H1 (cell line): Measurements from ENCODE around the gene RAD51B. TPM values are rescaled to one million over a fixed set of nuclear protein-coding genes. Genes with fewer than 3 reads are reported as not detected.

Experiments used
- CTCF ChIA-PET: fragments of 300-600 bp; sonication (Branson Sonifier 250); formaldehyde crosslinking; loops from one replicate; lab custom pipeline; 2021; ENCODE audit not compliant: partially characterized antibody; lab: Charles Lee
- POLR2A ChIA-PET: fragments of 300-600 bp; sonication (Branson Sonifier 250); formaldehyde crosslinking; loops from one replicate; lab custom pipeline; 2021; ENCODE audit warnings: inconsistent platforms; ENCODE audit not compliant: partially characterized antibody; lab: Charles Lee
- DNase-seq, 2 experiments: peaks; one replicate each; pipeline versions ENCODE4 v3.0.0 to v3.0.0-alpha.2; 2010 to 2022; ENCODE audit warnings: low spot score in 2 of 2, low read depth in 1 of 2, mixed read lengths in 1 of 2
- FAIRE-seq: peaks from 2 replicates; lab custom pipeline; 2011; peaks lifted over from hg19 to GRCh38; lab: Jason Lieb, UNC
- H2AFZ ChIP-seq: 2 replicates; pipeline ENCODE4 v1.8.1; 2012; ENCODE audit warnings: low read length, inconsistent platforms
- H2AK5ac ChIP-seq: 2 replicates; pipeline ENCODE4 v1.6.1; 2013; ENCODE audit warnings: low read depth, low read length
- H2BK120ac ChIP-seq: replicated peaks from 2 replicates; pipeline ENCODE3; 2013; ENCODE audit warnings: low read depth, low read length, inconsistent platforms
- H2BK12ac ChIP-seq: 2 replicates; pipeline ENCODE4 v1.6.1; 2013; ENCODE audit warnings: low read depth, low read length
- H2BK15ac ChIP-seq: 2 replicates; pipeline ENCODE4 v1.6.1; 2013; ENCODE audit warnings: low read length
- H2BK20ac ChIP-seq: 2 replicates; pipeline ENCODE4 v1.6.1; 2013; ENCODE audit warnings: low read length
- H2BK5ac ChIP-seq: 2 replicates; pipeline ENCODE4 v1.6.1; 2013; ENCODE audit warnings: low read depth, low read length
- H3K14ac ChIP-seq: 2 replicates; pipeline ENCODE4 v1.6.1; 2013; ENCODE audit warnings: inconsistent platforms; ENCODE audit not compliant: insufficient read length
- H3K18ac ChIP-seq: 2 replicates; pipeline ENCODE4 v1.6.1; 2013; ENCODE audit warnings: low read length; ENCODE audit errors: extremely low read depth
- H3K23ac ChIP-seq: 2 replicates; pipeline ENCODE4 v1.6.1; 2013; ENCODE audit warnings: inconsistent platforms; ENCODE audit not compliant: insufficient read length
- H3K23me2 ChIP-seq: 2 replicates; pipeline ENCODE4 v1.6.1; 2013; ENCODE audit warnings: low read depth, low read length
- H3K27ac ChIP-seq: 2 replicates; pipeline ENCODE4 v1.6.1; 2011; ENCODE audit warnings: low read depth, low read length, inconsistent platforms
- H3K27me3 ChIP-seq, 4 experiments: replicated peaks in 1 of 4; 1 replicate in 1 of 4; 2 replicates in 3 of 4; pipeline versions ENCODE4 v1.6.1 to v1.8.1; 2011 to 2013; ENCODE audit warnings: low read length in 3 of 4, mild to moderate bottlenecking in 3 of 4, inconsistent platforms in 2 of 4, mixed read lengths in 2 of 4, moderate library complexity in 1 of 4; ENCODE audit not compliant: control insufficient read depth in 3 of 4, insufficient read depth in 3 of 4; ENCODE audit errors: extremely low read depth in 1 of 4
- H3K36me3 ChIP-seq, 4 experiments: 2 replicates each; pipeline versions ENCODE4 v1.6.1 to v1.8.1; 2011 to 2013; ENCODE audit warnings: mild to moderate bottlenecking in 4 of 4, low read length in 3 of 4, moderate library complexity in 2 of 4, control low read depth in 1 of 4, inconsistent platforms in 1 of 4; ENCODE audit not compliant: insufficient read depth in 4 of 4, control insufficient read depth in 2 of 4
- H3K4ac ChIP-seq: replicated peaks from 2 replicates; pipeline ENCODE3; 2013; ENCODE audit warnings: low read length, low read depth, mixed read lengths, inconsistent platforms; ENCODE audit not compliant: insufficient read length
- H3K4me1 ChIP-seq, 4 experiments: replicated peaks in 1 of 4; 1 replicate in 1 of 4; 2 replicates in 3 of 4; pipeline versions ENCODE4 v1.6.1 to v1.8.1; 2011 to 2013; ENCODE audit warnings: low read length in 3 of 4, inconsistent platforms in 2 of 4, mixed read lengths in 1 of 4; ENCODE audit not compliant: insufficient read depth in 4 of 4, control insufficient read depth in 3 of 4
- H3K4me2 ChIP-seq, 2 experiments: 2 replicates each; pipeline versions ENCODE4 v1.6.1 to v1.8.1; 2011 to 2013; ENCODE audit warnings: low read depth in 2 of 2, low read length in 2 of 2, control low read depth in 1 of 2, inconsistent platforms in 1 of 2, mild to moderate bottlenecking in 1 of 2; ENCODE audit not compliant: insufficient read depth in 1 of 2
- H3K4me3 ChIP-seq, 4 experiments: fragments of 200-600, 300-600 bp in 1 of 4; sonication (generic), shearing (Covaris generic), sonication (Bioruptor Twin) in 1 of 4; 2 replicates each; pipeline versions ENCODE4 v1.5.1 to v1.8.1; 2011 to 2016; ENCODE audit warnings: low read length in 4 of 4, low read depth in 3 of 4, control low read depth in 2 of 4, inconsistent platforms in 2 of 4, mild to moderate bottlenecking in 2 of 4, mixed read lengths in 1 of 4, moderate library complexity in 1 of 4; ENCODE audit not compliant: insufficient read depth in 2 of 4; ENCODE audit errors: extremely low read depth in 1 of 4
- H3K56ac ChIP-seq: replicated peaks from 2 replicates; pipeline ENCODE3; 2013; ENCODE audit warnings: low read depth, mild to moderate bottlenecking, mixed read lengths, low read length, inconsistent platforms; ENCODE audit not compliant: insufficient read length
- H3K79me1 ChIP-seq: 2 replicates; pipeline ENCODE4 v1.6.1; 2013; ENCODE audit warnings: low read depth, low read length, control low read depth
- H3K79me2 ChIP-seq, 2 experiments: 2 replicates each; pipeline versions ENCODE4 v1.6.1 to v1.8.1; 2012 to 2013; ENCODE audit warnings: low read length in 2 of 2, mild to moderate bottlenecking in 2 of 2, inconsistent platforms in 1 of 2; ENCODE audit not compliant: insufficient read depth in 2 of 2, control insufficient read depth in 1 of 2
- H3K9ac ChIP-seq, 4 experiments: replicated peaks in 1 of 4; 1 replicate in 1 of 4; 2 replicates in 3 of 4; pipeline versions ENCODE4 v1.6.1 to v1.8.1; 2011 to 2013; ENCODE audit warnings: low read depth in 3 of 4, low read length in 3 of 4, control low read depth in 2 of 4, mild to moderate bottlenecking in 2 of 4, moderate library complexity in 2 of 4, inconsistent platforms in 1 of 4; ENCODE audit errors: extremely low read depth in 1 of 4
- H3K9me3 ChIP-seq, 2 experiments: 2 replicates each; pipeline versions ENCODE4 v1.6.1 to v1.8.1; 2012 to 2013; ENCODE audit warnings: mild to moderate bottlenecking in 2 of 2, moderate library complexity in 2 of 2, control low read depth in 1 of 2, inconsistent platforms in 1 of 2, low read depth in 1 of 2, low read length in 1 of 2, mixed read lengths in 1 of 2; ENCODE audit not compliant: insufficient read depth in 2 of 2
- H4K20me1 ChIP-seq, 2 experiments: replicated peaks in 1 of 2; 2 replicates each; pipeline versions ENCODE3 to v1.8.1; 2011 to 2013; ENCODE audit warnings: inconsistent platforms in 2 of 2, low read length in 2 of 2, mild to moderate bottlenecking in 1 of 2; ENCODE audit not compliant: insufficient read depth in 2 of 2, control insufficient read depth in 1 of 2
- H4K5ac ChIP-seq: 2 replicates; pipeline ENCODE4 v1.6.1; 2013; ENCODE audit warnings: low read length, low read depth, mixed read lengths, inconsistent platforms; ENCODE audit not compliant: insufficient read length
- H4K8ac ChIP-seq: 2 replicates; pipeline ENCODE4 v1.8.0; 2013; ENCODE audit warnings: mild to moderate bottlenecking, moderate library complexity, low read length, inconsistent platforms; ENCODE audit not compliant: insufficient read depth; ENCODE audit errors: extremely low read depth
- H4K91ac ChIP-seq: replicated peaks from 2 replicates; pipeline ENCODE3; 2013; ENCODE audit warnings: low read length, mixed read lengths, inconsistent platforms; ENCODE audit not compliant: insufficient read length
- EGR1 ChIP-seq: IDR thresholded peaks from 2 replicates; pipeline ENCODE4 v1.6.1; 2011; ENCODE audit warnings: low read depth, low read length, borderline replicate concordance
- POLR2AphosphoS5 ChIP-seq: IDR thresholded peaks from 2 replicates; pipeline ENCODE4 v1.6.1; 2011; ENCODE audit warnings: low read depth, low read length
- TEAD4 ChIP-seq: IDR thresholded peaks from 2 replicates; pipeline ENCODE4 v1.6.1; 2012; ENCODE audit warnings: low read depth, low read length, inconsistent platforms, mixed read lengths
- WGBS, 2 experiments: shearing (Covaris generic) in 1 of 2; methylation state at CpG; one replicate each; pipeline versions ENCODE4 v1.1.6 to v1.1.7; 2013 to 2015; ENCODE audit warnings: low lambda C conversion rate in 2 of 2, mixed read lengths in 2 of 2, inconsistent platforms in 1 of 2, low coverage in 1 of 2, missing lambda C conversion rate in 1 of 2; ENCODE audit not compliant: insufficient replicate concordance in 2 of 2, insufficient coverage in 1 of 2, insufficient read length in 1 of 2; ENCODE audit errors: extremely low coverage in 1 of 2, missing lambda C conversion rate in 1 of 2; 5-methylcytosine and 5-hydroxymethylcytosine counted together
- polyA plus RNA-seq, 7 experiments: library from polyadenylated mRNA; depleted of rRNA in 3 of 7; stranded (reverse) in 5 of 7; unstranded in 2 of 7; fragments of >200 nt in 5 of 7; fragments of 200-250 nt in 2 of 7; gene quantifications; 1 replicate in 5 of 7; 2 replicates in 1 of 7; 4 replicates in 1 of 7; pipeline versions ENCODE4 v1.2.1 to v1.2.3, GENCODE V29; 2011 to 2013; ENCODE audit warnings: missing spikeins in 2 of 7, mixed read lengths in 2 of 7
- total RNA-seq: library from RNA; stranded (reverse); fragmentation: NEBNext Ultra II Directional; extraction: Animal tissue kit (Norgen Biotek cat#: 25700); gene quantifications from 2 replicates; pipeline ENCODE4 v1.2.1, GENCODE V29; 2021

RAD51B gene
- total and polyA plus RNA-seq, 2 of the 8 experiments (the other 6 are each of a cell fraction or from before 2014, with no cell fraction given), result 3.9 to 14.9 TPM

- CTCF ChIA-PET, result interaction anchor here (1.0 kb wide), 1 partner anchor 31 kb away, joined by 3 read pairs; no protein-coding TSS in a partner anchor
- Histone ChIP-seq H4K5ac (no peak overlapping the region), H3K9ac (no peak overlapping the region), H3K27me3 (no peaks in the 10 kb centered on the region), H3K23me2 (no peaks in the 10 kb centered on the region), H4K20me1 (no peaks in the 10 kb centered on the region), H2BK120ac (no peak overlapping the region), H2BK12ac (no peak overlapping the region), H4K91ac (no peak overlapping the region), H3K23ac (no peak overlapping the region), H3K4me3 (no peak overlapping the region), H2BK5ac (no peak overlapping the region), H3K79me2 (no peaks in the 10 kb centered on the region), H3K4ac (no peak overlapping the region), H3K36me3 (no peaks in the 10 kb centered on the region), H3K18ac (no peak overlapping the region), H3K27ac (no peak overlapping the region), H2BK15ac (no peak overlapping the region; the same call in 1 of the 2 replicates), H3K4me1 (0 out of 7 replicates have a peak, but pooled peaks cover 0 to 2% (median 0%) of the 10 kb centered on the region in 4 experiments), H3K14ac (no peak overlapping the region), H4K8ac (no peak overlapping the region), H2AK5ac (no peak overlapping the region), H3K4me2 (no peak overlapping the region), H3K79me1 (no peaks in the 10 kb centered on the region), H3K56ac (no peak overlapping the region), H2AFZ (no peak overlapping the region), H3K9me3 (no peaks in the 10 kb centered on the region), H2BK20ac (no peak overlapping the region)
- TF ChIP-seq EGR1 (no peak), POLR2AphosphoS5 (no peak), TEAD4 (no peak)
- no peak for FAIRE-seq
- POLR2A ChIA-PET, result no interaction called here
- 83% methylated on average over 2 of the region's 2 CpGs; no CpG with 5 or more reads in 1 of the 2 experiments for WGBS, 2 experiments
- no peak for DNase-seq
Observed at GRCh38 chr14:68215629-68216028, 396.1 kb downstream of the RAD51B start.
